ENCODE measurements around the gene TH.

Gene TH

DNA sequence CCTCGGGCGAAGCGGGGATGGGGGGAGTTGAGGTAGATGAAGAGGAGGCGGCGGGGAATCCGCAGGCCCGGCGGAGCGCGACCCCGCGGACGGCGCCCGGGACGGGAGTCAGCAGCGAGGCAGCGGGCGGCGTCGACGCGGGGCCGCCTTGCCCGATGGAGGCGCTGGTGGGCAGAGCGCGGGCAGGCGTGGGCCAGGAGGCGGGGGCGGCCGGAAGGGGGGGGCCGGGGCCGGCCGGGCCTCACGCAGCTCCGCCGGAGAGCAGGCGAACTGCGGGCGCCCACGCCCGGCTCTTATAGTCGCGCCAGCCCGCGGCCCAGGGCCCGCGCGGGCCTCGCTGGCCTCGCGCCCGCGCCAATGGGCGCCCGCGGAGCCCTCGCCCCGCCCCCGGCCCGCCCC lies 32.5 kb downstream of the TH start, which contains the start of gene IGF2:
Gene IGF2, minus strand, starts transcription at position 267 of the 399 bp plus-strand sequence. CDS start 3,866 bp downstream, outside the sequence.
- DNase-seq = no peak

DNA sequence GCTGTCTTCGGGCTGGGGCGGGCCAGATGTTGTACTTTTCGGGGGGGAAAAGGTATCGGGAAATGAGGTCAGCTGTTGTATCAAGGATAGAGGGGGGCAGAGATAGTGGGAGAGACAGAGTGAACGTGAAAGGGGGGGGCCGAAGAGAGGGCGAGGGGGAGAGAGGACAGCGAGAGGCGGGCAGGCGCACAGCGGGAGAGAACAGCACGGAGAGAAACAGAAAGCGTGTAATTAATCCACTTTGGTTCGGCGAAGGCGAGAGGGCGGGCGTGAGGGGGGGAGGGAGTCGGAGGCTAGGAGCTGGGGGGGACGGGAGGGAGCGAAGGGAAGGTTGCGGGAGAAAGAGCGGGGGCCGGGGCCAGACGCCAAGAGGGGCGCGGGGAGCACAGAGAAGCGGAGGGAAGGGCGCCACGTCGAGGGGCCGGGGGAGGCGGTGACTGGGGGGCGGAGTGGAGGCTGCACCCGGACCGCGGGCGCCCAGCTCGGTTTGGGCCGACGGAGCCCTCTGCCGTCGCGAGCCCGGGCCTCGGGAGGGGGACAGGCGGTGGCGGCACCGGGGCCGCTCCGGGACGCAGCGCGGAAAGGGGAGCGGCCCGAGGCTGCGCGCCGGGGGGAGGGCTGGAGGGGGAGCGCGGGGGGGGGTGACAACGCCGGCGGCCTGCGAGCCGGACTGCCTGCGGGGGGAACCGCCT lies 33.0 kb downstream of the TH start:
- DNase-seq = no peak

DNA sequence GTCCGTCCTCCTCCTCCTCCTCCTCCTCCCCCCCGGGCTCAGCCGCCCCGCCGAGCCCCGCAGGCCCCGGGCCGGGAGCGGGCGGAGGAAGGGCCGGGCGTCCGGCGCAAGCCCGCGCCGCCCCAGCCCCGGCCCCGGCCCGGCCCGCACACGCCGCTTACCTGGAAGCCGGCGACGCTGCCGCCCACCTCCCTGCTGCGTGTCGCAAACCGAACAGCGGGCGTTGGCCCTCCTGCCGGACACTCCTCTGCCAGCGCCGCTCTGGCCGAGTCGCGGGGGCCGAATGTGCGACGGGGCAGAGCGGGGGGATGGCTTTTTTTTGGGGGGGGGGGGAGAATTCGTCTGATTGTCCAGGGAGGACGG lies 33.6 kb downstream of the TH start:
- no peak for DNase-seq

DNA sequence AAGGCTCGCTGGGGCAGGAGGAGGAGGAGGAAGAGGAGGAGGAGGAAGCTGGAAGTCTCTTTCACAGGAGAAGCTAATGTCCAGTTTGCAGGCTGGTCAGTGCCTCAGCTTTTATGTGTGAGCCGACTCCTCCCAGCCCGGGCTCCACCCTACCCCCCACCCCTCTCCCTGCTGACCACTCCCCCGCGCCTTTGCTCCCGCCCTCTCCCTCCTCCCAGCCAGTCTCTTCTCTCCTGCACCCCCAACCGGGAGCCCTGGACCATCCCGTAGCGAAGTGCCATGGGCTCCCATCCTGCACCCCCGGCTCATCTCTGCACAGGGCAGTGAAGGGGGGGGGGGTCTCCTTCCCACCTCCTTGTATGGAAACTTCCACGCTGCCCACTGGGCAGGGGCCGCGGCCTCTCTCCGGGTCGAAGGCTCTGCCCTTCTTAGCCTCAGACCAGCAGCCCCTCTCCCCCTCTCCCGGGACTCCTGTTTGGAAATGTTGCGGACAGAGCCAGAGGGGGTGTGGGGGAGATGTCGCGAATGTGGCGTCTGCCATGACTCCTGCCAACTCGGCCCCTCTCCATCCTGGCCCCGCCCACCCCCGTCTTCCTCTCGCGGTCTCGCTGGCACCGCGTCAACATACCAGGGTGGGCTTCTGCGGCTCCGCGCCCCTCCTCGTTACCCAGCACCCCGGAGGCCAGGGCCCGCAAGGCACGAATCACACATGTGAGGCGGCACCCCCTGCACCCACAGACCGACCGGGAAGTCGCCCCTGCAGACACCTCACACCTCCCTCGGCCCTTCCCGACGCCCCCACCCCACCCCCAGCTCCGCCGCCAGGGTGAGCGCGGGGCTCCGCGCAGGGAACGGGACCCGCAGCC lies 34.2 kb downstream of the TH start:
- DNase-seq = no peak

DNA sequence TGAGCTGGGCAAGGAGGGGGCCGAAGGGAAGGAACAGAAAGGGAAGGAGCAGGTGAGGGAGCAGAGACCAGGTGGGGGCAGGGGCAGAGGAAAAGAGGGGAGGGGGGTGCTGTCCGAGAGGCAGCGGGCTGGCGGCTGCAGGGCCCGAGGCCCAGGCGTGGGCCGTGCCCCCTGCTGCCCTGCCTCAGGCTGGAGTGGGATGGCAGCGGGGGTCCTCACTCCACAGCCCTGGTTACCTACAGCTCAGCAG lies 34.7 kb downstream of the TH start:
- DNase-seq = no peak

DNA sequence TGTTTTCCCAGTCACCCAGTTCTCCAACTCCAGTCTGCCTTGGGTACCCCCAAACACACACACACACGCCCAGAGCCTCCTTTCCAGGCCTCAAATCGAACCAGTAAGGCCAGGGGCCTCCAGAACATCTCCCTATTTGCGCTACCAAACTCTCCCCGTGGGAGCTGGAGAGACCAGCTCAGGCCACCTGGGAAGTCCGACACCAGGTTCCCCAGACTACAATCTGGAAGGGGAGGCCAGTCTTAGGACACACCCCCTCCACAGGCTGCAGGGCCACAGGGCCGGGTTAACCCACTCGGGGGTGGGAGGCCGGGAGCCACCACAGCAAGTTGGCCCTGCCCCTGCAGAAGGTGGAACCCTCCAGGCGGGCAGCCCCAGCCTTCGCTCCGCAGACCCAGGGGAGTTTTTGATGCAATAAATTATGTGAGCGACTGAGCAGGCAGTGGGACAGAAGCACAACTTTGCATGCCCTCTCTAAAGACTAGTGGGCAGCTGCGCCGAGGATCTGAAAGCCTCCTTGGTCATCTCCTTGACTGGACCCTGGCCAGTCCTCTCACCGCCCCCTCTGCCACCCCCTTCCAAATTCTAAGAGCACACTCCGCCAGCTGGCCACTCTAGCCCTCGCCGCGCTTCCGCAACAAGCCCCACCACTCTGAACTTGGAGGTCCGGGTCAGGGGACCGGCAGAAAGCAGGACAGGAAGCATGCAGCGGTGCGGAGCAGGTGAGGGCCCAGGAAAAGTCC lies 35.2 kb downstream of the TH start:
- no peak for DNase-seq

DNA sequence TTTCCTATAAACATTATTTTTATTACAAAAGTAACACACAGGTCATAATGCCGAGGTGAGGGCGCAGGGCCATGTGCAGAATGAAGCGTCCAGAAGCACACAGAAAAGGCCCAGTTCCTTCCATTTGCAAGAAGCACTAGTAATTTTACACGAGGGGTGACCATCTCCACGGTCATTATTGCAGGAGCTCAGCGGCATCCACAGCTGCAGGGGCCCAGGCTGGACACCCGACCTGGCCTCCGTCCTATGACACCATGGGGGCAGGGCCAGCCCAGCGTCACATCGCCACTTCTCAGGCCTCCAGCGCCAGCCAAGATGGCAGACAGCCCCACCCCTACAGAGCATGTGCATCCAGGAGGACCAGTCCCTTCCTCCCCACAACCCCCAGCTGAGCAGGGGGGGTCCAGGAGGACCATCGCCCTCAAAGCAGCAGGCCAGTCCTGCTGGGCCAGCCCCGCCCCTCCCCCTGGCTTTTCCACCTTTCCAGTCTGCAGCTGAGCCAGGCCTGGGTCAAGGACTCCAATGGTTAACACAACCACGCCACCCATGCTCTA lies 35.9 kb downstream of the TH start:
- DNase-seq = no peak

DNA sequence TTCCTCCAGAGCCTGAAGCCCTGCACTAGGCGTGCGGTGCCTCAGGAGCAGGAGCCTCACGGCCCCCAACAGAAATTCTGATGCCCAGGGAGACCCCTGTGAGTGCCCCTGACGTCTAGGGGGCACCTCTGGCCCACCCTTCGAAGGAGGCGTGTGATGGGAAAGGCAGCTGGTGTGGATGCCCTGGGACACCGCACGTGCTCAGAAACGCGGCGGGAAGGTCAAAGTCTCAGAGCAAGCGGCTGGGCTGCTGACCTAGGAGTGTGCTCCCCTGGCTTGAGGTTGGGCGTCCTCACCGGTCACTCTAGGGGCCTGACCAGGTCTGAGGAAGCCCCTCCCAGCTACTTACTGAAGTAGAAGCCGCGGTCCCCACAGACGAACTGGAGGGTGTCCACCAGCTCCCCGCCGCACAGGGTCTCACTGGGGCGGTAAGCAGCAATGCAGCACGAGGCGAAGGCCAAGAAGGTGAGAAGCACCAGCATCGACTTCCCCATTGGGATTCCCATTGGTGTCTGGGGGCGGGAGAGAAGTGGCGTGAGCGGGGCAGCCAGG lies 36.5 kb downstream of the TH start:
- no peak for DNase-seq

DNA sequence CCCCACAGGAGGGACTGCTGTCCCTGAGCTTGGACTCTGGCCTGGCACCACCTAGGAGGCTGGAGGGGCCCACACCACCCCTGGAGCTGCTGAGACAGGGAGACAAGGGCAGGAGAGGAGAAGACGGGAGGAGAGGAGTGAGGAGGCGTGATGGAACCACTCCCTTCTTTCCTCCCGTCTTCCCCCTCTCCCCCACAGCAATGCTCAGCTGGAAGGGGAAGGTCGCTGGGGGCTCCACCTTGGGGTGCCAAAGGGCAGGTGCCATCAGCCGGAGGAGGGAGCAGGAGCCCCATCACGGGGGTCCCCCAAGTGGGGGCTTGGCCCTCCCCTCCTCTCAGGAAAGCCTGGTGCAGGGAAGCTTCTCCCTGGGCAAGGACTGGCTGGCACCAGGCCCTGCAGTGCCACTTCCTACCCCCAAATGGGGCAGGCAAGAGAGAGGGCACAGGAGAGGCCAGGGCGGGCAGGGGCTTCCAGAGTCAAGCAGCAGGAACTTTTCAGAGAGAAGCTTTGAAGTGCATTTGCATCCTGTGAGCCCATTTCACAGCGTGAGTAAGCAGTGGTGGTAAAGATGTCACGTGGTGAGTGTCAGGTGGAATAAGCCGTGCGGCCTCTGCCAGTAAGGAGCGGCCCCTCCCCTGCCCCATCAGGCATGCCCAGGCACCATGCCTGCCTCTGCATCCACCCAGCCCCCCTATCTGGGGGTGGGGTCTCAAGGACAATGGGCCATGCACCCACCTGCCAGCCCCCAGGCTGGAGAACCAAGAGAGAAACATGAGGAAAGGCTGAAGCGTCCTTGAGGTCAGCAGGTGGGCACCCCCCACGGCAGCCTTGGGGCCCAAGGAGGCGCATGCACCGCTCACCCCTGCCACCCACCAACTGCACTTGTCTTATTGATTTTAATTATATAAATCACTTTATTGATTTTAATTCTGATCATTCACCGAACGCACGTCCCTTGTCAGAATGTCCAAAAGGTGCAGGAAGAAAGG lies 37.3 kb downstream of the TH start:
- no peak for DNase-seq

DNA sequence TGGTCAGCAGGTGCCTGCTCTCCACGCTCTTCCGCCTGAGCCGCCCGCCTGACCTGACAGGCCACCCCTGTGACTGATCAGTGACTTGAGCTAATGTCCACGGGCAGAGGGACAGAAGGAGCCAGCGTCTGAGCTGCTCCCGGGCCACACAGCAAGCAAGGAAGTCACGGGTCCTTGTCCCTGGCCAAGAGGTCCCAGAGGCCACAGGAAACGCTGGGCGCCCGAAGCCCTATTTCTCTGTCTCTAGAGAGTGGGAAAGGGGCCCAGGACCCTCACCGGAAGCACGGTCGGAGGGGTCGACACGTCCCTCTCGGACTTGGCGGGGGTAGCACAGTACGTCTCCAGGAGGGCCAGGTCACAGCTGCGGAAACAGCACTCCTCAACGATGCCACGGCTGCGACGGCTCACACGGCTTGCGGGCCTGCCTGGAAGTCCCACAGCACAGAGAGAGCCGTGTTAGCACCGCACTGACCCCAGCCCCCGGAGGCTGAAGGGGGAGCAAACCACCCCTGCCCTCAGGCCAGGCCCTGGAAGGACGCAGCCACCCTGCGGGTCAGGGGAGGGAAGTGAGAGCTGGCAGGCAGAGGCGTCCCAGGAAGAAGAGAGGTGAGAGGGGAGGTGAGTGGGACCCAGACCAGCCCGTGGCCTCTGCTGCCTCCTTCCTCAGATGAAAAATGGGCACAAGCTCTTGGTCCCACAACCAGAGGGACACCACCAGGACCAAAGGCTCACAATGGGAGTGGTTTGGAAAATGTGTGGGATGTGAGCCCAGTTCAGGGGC lies 38.2 kb downstream of the TH start:
- no peak for DNase-seq

DNA sequence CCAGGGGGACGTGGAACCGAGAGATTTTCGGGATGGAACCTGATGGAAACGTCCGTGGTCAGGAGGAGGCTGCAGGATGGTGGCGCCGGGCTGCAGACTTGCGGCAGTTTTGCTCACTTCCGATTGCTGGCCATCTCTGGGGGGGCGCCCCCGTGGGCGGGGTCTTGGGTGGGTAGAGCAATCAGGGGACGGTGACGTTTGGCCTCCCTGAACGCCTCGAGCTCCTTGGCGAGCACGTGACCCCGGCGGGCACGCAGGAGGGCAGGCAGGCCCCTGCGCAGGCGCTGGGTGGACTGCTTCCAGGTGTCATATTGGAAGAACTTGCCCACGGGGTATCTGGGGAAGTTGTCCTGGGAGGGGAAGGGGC lies 38.8 kb downstream of the TH start:
- DNase-seq = no peak

DNA sequence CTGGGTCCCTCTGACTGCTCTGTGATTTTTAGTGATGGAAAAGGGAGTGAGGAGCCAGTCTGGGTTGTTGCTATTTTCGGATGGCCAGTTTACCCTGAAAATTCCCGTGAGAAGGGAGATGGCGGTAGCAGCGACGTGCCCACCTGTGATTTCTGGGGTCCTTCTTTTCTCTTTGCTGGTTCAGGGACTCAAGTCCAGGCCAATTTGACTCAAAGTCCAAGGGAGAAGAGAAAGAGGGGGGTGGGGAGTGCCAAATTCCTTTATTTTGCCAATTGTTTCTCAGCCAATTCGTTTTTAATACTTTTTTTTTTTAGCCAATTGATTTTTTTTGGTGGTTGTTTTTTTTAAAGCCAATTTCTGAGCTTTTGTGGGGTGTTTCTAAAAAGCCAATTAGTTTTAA lies 39.4 kb downstream of the TH start:
- DNase-seq = no peak

DNA sequence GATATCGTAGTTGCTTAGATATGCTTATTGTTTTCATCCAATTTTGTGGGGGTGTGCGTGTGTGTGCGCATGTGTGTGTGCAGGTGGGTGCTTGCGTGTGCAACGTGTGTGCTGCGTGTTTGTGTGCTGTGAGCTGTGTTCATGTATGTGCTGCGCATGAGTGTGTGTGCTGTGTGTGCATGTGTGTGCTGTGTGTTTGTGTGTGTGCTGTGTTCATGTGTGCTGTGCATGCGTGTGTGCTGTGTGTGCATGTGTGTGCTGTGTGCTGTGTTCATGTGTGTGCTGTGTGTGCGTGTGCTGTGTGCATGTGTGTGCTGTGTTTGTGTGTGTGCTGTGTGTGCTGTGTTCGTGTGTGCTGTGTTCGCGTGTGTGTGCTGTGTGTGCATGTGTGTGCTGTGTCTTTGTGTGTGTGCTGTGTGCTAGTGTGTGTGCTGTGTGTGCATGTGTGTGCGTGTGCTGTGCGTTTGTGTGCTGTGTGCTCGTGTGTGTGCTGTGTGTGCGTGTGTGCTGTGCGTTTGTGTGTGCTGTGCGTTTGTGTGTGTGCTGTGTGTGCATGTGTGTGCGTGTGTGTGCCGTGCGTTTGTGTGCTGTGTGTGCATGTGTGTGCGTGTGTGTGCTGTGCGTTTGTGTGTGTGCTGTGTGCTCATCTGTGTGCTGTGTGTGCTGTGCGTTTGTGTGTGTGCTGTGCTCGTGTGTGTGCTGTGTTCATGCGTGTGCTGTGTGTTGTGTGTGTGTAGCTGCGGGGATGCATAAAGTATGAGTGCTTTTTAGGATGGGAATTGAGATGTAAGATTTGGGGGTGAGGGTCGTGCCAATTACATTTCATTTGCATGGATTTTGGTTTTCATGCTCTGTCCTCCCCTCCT lies 40.0 kb downstream of the TH start:
- no peak for DNase-seq

DNA sequence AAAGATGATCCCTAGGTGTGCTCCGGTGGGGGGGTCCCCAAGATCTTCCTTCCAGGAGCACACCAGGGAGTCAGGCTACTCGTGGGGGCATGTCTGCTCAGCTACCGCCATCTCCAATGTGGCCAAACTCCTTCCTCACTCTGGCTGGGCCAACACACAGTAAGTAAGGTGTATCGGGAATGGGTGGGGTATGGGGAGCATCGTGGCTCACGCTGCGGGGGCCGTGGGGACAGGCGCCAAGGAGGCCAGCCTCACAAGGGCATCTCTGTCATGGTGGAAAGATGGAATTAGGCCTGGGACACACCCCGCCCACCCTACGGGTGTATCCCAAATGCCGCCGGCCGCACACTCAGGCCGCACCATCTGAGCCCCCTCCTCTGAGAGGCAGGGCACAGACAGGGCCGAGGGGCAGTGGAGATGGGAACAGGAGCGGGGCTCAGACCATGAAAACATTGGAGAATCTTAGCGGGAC lies 40.7 kb downstream of the TH start:
- DNase-seq = no peak

DNA sequence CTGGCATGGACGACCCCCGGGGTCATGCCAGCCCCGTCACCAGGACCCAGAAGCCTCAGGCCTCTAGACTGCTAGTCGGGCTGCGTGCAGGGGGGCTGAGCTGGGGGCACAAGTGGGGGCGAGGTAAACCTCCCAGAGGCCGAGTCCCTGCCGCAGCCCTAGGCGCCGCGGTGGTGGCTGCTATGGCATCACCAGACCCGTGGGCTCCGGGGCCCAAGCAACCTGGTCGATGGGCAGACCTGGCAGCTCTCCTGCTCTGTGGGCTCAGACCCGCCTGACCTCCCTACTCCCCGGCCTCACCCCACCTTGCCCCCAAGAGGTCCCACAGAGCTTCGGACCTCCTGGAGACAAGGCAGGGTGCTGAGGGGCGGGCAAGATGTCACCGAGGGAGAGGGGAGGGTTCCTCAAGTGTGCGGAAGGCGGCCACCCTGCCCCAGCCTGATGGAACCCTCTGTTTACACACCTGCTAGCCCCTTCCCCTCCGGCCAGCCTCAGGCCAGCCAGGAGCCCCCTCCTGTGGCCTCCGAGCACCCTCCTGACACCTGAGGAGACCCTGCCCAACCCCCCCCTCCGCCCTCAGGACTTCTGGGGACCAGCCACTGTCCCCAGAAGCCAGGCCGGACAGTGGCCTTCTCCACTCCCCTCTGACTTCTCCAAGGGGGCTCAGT lies 41.8 kb downstream of the TH start:
- no peak for DNase-seq

DNA sequence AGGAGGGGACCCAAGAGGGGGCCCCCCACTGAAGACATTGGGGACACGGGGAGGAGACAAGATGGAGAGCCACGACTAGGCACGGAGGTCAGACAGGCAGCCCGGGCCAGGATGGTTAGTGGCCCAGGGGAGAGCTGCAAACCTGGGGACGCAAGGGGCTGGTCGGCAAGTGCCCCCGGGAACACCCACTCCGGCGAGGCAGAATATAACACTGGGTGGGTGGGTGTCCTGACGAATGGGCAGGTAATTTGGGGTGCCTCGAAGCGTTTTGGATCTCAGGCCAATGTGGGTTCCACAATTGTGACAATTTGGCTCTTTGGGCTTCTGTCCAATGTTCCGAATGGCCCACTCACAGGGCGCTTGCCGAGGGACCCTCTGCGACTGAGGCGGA lies 42.3 kb downstream of the TH start:
- DNase-seq = no peak

DNA sequence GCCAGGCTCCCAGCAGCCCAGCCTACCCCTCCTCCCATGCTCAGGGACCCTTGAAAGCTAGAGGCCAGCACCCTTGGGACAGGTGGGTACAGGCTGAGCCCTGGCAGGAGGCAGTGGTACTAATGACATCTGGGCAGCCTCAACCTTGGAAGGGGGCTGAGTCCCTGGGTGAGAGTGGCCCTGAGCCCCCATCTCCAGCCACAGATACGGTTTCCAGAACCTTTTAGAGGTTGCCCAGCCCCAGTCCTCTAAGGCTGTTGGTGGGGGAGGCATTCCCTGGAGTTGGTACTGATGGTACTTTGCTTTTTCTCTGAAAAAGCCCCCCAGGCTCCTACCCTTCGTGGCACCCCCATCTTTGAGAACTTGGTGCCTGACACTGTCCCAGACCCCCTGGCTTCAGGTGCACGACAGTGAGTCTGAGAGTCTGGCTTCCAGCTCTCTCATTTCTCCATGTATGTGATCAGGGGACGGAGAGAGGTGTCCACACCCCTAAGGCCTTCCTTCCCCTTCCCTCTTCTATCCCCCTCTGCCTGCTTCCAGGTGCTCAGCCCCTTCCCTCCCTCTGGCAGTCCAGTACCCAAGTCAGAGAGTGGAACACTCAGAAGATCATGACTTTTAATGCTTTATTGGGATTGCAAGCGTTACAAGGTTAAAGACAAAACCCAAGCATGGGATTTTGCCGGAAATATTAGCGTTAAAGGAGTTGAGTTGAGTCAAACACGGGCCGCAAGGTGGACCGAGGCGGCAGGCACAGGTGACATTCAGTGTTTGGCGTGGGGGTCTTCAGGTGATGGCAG lies 42.9 kb downstream of the TH start:
- DNase-seq = no peak

DNA sequence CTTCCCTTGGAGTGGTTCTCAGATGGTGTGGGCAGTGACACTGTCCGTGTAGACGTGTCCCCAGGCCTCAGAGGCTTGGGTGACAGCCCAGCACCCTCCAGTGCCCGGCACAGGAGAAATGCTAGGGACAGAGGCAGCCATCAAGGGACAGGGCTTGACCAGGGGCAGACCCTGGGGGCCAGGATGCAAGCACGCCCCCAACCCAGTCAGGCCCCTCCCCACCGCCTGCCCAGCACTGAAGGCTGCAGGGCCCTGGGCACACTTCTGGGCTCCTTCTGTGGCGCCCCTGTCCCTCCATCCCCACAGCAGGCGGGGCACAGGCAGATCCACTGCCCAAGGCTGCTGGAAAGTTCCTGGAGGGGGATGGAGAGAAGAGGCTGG lies 43.5 kb downstream of the TH start:
- DNase-seq = no peak

All from NK-92 treated with Interleukin-12 subunit alpha and Interleukin-12 subunit beta, amount 100 ng/mL, for 24 hours (cell line).